GM13977 (cell line): Measurements from ENCODE around the gene CASP9.

Experiments used
- DNase-seq: peaks from one replicate; pipeline ENCODE4 v3.0.0; 2012; ENCODE audit warnings: low spot score
- in situ Hi-C: fragments of 300-500 bp; cut with MboI; formaldehyde crosslinking; loops from one replicate; pipeline ENCODE4 v1.12.0; 2022; ENCODE audit warnings: low sequenced_read_pairs, low pct_unique_long_range_greater_than_20kb, mixed read lengths, inconsistent platforms; ENCODE audit not compliant: unreplicated experiment
- TF ChIP-seq, protein P1 (sequence below): IDR thresholded peaks from 2 replicates; pipeline ENCODE4 v1.5.1; 2012; ENCODE audit warnings: mild to moderate bottlenecking, control low read depth; ENCODE audit not compliant: insufficient read depth; ENCODE audit errors: extremely low read depth, missing control alignments

The CASP9 gene

DNA sequence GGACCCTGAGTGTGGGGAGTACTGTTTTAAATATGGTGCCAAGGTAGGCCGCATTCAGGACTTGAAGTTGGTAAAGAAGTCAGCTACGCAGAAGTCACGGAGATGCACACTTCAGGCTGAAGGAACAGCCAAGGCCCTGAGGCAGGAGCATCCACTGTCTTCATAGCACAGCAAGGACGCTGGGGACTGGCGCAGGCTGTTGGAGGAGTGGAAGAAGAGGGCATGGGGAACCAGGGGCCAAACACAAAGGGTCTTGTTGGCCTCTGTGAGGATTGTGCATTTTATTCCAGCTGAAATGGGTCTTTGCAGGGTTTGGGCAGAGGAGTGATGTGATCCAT lies 19.2 kb upstream of the CASP9 start:
- in situ Hi-C loops: no loop called here
- TF ChIP-seq, protein P1, sequence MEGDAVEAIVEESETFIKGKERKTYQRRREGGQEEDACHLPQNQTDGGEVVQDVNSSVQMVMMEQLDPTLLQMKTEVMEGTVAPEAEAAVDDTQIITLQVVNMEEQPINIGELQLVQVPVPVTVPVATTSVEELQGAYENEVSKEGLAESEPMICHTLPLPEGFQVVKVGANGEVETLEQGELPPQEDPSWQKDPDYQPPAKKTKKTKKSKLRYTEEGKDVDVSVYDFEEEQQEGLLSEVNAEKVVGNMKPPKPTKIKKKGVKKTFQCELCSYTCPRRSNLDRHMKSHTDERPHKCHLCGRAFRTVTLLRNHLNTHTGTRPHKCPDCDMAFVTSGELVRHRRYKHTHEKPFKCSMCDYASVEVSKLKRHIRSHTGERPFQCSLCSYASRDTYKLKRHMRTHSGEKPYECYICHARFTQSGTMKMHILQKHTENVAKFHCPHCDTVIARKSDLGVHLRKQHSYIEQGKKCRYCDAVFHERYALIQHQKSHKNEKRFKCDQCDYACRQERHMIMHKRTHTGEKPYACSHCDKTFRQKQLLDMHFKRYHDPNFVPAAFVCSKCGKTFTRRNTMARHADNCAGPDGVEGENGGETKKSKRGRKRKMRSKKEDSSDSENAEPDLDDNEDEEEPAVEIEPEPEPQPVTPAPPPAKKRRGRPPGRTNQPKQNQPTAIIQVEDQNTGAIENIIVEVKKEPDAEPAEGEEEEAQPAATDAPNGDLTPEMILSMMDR: no peak
- DNase-seq: no peak

DNA sequence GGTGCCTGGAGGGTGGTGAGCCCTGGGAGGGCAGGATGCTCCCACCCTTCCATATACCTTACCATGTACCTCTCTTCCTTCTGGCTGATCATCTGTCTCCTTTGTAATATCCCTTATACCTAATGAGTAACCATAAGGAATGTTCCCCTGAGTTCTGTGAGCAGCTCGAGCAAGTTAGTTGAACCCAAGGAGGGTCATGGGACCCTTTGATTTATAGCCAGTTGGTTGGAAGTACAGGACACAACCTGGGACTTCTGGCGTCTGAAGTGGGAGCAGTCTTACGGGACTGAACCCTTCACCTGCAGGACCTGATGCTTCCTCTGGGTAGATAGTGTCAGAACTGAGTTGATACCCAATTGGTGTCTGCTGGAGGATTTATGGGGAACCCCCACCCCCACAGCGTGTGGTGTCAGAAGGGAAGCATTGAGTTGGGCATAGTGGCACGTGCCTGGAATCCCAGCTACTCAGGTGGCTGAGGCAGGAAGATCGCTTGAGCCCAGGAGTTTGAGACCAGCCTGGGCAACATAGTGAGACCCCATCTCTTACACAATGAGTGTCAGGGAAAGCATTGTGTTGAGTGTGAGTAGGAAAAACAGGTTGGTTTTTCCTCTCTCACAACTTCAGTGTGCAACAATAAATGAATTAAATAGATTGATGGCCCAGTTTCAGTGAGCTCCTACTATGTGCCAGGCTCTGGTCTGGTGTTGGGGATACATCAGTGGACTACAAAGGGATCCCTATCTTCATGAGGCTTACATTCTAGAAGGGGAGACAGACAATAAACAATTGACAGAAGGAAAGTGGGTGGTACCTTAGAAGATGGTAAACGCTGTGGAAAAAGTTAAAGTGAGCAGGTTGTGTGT lies 18.6 kb upstream of the CASP9 start:
- TF ChIP-seq, protein P1: no peak
- in situ Hi-C loops: no loop called here
- no peak for DNase-seq

DNA sequence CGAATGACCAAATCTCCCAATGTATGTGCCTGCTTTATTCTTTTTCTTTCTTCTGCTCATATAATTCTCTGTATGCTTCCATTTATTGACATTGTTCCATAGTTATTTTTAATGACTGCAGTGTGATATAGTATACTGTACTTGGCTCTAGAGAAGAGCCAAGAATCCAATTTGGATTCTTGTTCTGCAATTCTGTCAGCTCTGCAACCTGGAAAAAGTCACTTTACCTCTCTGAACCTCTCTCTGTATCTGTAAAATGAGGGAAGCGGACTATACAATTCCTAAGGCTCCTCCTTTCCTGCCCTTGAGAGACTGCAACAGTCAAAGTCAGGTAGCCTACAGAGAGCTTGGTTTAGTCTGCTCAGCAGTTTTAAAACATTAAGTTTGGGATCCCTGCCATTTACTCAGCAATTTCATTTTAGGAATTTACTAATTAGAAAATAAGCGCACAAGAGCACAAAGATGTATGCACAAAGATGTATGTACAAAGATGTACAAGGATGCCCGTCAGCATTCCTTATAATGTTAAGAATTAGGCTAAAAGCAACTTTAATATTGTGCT lies 17.3 kb upstream of the CASP9 start:
- TF ChIP-seq, protein P1: no peak
- DNase-seq: no peak
- in situ Hi-C loops: no loop called here

DNA sequence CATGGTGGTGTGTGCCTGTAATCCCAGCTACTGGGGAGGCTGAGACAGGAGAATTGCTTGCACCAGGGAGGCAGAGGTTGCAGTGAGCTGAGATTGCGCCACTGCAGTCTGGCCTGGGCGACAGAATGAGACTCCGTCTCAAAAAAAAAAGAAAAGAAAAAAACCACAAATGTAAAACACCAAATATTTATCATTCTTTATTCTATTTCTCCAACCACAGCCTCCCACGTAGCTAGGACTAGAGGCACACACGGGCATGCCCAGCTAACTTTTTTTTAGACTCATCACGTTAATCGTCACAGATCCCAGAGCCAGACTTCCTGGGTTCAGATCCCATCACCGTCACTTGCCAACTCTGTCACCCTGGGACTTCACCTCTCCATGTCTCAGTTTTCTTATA lies 16.2 kb upstream of the CASP9 start:
- in situ Hi-C loops: no loop called here
- TF ChIP-seq, protein P1: no peak
- no peak for DNase-seq

DNA sequence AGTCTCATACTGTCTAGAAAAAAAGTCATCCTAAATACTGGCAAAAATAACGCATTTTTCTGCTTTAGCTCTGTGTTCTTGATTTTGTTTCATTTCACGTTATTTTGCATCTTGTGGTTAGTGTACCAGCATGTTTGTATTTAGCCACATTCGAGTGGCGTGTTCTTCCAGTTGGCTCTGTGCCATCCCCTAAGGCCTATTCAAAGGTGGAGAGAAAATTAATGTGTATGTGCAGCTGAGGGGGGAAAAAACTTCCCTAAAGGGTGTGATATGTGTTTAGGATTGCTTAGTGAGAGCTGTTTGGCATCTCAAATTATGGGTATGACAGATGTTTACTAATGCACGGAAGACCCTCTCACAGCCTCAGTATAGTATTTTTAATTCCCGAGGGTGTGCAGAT lies 14.8 kb upstream of the CASP9 start:
- no peak for DNase-seq

DNA sequence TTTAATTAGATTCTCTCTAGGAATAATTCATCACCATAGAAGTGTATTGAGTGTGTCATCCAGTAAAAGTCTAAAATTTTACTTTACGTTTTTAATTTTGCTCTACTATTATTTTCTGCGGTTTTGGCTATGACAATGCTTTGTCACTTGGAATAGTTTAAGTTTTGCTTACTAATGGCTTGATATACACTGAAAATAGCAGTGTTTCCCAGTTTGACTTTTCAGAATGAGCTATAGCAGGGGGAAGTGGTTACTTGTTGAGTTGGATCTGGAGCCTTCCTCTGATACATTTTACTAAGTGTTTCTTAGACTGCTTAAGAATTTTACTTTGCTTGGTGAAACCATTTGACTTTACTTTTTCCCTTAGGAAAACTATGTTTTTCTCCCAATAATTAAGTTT lies 7.7 kb upstream of the CASP9 start:
- TF ChIP-seq, protein P1: no peak
- DNase-seq: no peak
- in situ Hi-C loops: no loop called here

More for the DNA sequence above, 14.8 kb upstream of the CASP9 start:
- TF ChIP-seq, protein P1: no peak
- in situ Hi-C loops: no loop called here
